GM13976 (cell line): ENCODE measurements around the gene SCUBE1.
"Not testable (repeated sequence)": the region's sequence is repeated elsewhere in the genome, so short reads cannot be mapped to it uniquely, and the experiment has no call there.

Source experiments
- DNase-seq: peaks from one replicate; pipeline ENCODE4 v3.0.0; 2012; ENCODE audit warnings: low spot score
- CTCF ChIP-seq: IDR thresholded peaks from 2 replicates; pipeline ENCODE4 v1.5.1; 2012; ENCODE audit warnings: borderline replicate concordance, mild to moderate bottlenecking; ENCODE audit not compliant: insufficient read depth; ENCODE audit errors: extremely low read depth, missing control alignments, control extremely low read depth
- in situ Hi-C: fragments of 300-500 bp; cut with MboI; formaldehyde crosslinking; loops from one replicate; pipeline ENCODE4 v1.12.0; 2022; ENCODE audit warnings: low sequenced_read_pairs, mixed read lengths, inconsistent platforms; ENCODE audit not compliant: unreplicated experiment

SCUBE1 gene

GRCh38 chr22:43289531-43289963, 53.6 kb downstream of the SCUBE1 start:
- in situ Hi-C loops: no loop called here
- TF ChIP-seq CTCF: no peak
- no peak for DNase-seq

GRCh38 chr22:43288807-43289420, 54.3 kb downstream of the SCUBE1 start:
- TF ChIP-seq CTCF: no peak
- no peak for DNase-seq
- in situ Hi-C loops: no loop called here

GRCh38 chr22:43288378-43288777, 54.8 kb downstream of the SCUBE1 start:
- in situ Hi-C loops: no loop called here
- no peak for DNase-seq
- no peak for TF ChIP-seq CTCF

GRCh38 chr22:43287441-43287840, 55.7 kb downstream of the SCUBE1 start:
- TF ChIP-seq CTCF: no peak
- DNase-seq: no peak
- in situ Hi-C loops: no loop called here

- no peak for DNase-seq
- in situ Hi-C loops: no loop called here
- no peak for TF ChIP-seq CTCF
Observed at GRCh38 chr22:43281394-43281793, 61.8 kb downstream of the SCUBE1 start.

- DNase-seq, in situ Hi-C loops: not testable (repeated sequence)
Observed at GRCh38 chr22:43280523-43280886, 62.7 kb downstream of the SCUBE1 start.

- no peak for DNase-seq
- no peak for TF ChIP-seq CTCF
- in situ Hi-C loops: loop anchor here (10.0 kb wide), 2 partner anchors 65 to 105 kb away; partner anchors contain the start of gene SCUBE1
Observed at GRCh38 chr22:43279867-43280522, 63.2 kb downstream of the SCUBE1 start.
